ENCODE measurements around the gene MYOG.

DNA sequence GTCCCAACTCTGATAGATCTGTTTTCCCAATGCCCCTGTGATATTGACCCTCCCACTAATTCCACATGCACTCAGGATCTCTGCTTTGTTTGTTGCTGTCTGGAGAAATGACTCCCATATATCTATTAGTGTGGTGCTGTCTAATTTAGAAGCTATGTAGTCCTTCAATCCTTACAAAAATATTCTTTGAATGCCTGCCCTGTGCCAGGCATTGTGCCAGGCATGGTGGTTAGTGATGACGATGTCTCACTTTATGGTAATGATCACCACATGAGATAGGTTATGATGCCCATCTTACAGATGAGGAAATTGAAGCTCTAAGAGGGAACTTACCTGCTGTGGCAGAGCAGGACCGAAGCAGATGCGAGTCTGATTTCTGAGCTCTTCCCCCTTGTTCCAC is 12.9 kb downstream of the MYOG start:
- TF ChIP-seq GATA3 (IDR thresholded peaks at IDR 0.05; ENCODE audit: low read depth, low read length) = no peak
- no peak for TF ChIP-seq GATA2 (IDR thresholded peaks at IDR 0.05; ENCODE audit: low read depth, low read length)

All from SH-SY5Y (cell line).